ENCODE results near the gene MED20.

MED20 gene, protein sequence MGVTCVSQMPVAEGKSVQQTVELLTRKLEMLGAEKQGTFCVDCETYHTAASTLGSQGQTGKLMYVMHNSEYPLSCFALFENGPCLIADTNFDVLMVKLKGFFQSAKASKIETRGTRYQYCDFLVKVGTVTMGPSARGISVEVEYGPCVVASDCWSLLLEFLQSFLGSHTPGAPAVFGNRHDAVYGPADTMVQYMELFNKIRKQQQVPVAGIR

DNA sequence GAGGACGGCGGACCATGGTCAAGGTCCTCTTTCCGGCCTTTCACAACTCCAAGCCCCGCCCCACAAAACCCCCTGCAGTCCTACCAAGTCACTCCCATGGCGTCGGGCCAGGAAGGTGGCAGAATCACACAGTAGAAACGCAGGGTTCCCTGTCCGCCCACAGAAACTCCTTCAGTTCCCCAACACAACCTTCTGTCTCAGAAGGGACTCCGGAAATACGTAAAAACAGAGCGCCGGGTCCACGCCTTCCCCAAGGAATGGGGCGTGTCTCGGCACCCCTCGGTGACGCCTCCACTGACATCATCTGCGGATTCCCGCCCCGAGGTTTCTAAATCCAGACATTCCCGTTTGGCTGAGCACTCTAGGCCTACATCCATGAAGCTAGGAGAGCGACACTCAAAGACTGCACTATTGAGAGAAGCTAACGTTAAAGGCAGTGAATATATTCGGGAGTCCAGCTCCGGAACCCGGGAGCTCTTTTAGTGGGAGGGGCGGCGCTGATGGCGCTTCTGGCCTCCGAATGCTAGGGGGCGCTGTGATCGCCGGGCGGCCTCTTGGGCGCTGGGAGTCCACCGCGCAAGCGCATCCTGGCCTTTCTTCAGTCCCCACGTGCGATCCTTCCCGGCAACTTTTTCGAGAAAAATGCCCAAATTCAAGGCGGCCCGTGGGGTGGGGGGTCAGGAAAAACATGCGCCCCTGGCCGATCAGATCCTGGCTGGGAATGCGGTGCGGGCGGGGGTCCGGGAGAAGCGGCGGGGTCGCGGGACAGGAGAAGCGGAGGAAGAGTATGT, at the start of gene MED20, which contains the start of gene BYSL:
TSS of gene MED20 (minus strand) at position 219 of the 791 bp plus-strand sequence. CDS start at position 98, 121 bp downstream.
TSS of gene BYSL (plus strand) at position 579 of the 791 bp plus-strand sequence. CDS start at position 643, 64 bp downstream.
- Mint-ChIP-seq H3K36me3 (peaks cover 20% of the 10 kb centered on the region), H3K27me3 (no peaks in the 10 kb centered on the region), H3K27ac (peak within 1 kb of the TSS; percentile 97), H3K4me1 (peaks cover 57% of the 10 kb centered on the region), H3K9me3 (no peaks in the 10 kb centered on the region), H3K4me3 (peak within 1 kb of the TSS; percentile 99)
- peak; percentile 98 for ATAC-seq

- Mint-ChIP-seq H3K36me3 (no peaks in the 10 kb centered on the region), H3K9me3 (no peaks in the 10 kb centered on the region), H3K4me1 (peaks cover 40% of the 10 kb centered on the region), H3K4me3 (no peak overlapping the region), H3K27me3 (no peaks in the 10 kb centered on the region), H3K27ac (peak overlapping the region; percentile 64)
- no peak for ATAC-seq
Measured at GRCh38 chr6:41970436-41970846, 49.5 kb upstream of the MED20 start.

- H3K27me3 Mint-ChIP-seq: no peaks in the 10 kb centered on the region
- H3K9me3 Mint-ChIP-seq: no peaks in the 10 kb centered on the region
- peaks cover 39% of the 10 kb centered on the region for H3K4me1 Mint-ChIP-seq
- H3K36me3 Mint-ChIP-seq: no peaks in the 10 kb centered on the region
- H3K27ac Mint-ChIP-seq: no peak overlapping the region
- no peak for ATAC-seq
- no peak overlapping the region for H3K4me3 Mint-ChIP-seq
Measured at GRCh38 chr6:41967312-41968287, 46.7 kb upstream of the MED20 start.

DNA sequence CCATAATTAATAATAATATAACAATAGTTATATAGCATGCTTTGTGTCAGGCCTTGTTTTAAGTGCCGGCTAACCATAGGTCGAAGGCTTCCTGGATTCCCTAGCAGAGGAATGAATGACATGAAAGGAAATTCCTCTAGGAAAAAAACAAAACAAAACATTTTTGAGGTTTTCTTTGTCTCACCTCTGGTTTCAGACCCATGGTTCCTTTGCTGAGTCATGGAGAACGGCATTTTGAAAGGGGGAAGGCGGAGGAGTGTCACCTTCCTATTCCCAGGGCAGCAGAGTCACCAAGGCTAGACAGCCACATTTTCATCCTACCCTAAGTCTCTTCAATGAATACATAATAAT, 46.0 kb upstream of the MED20 start:
- Mint-ChIP-seq H3K36me3 (no peaks in the 10 kb centered on the region), H3K9me3 (no peaks in the 10 kb centered on the region), H3K4me1 (peaks cover 42% of the 10 kb centered on the region), H3K27ac (no peak overlapping the region), H3K4me3 (no peak overlapping the region), H3K27me3 (no peaks in the 10 kb centered on the region)
- ATAC-seq: no peak

GRCh38 chr6:41966214-41966920, 45.4 kb upstream of the MED20 start:
- Mint-ChIP-seq H3K4me3 (no peak overlapping the region), H3K36me3 (peaks cover 6% of the 10 kb centered on the region), H3K27me3 (no peaks in the 10 kb centered on the region), H3K4me1 (peaks cover 47% of the 10 kb centered on the region), H3K27ac (no peak overlapping the region), H3K9me3 (no peaks in the 10 kb centered on the region)
- ATAC-seq: no peak

GRCh38 chr6:41965429-41966213, 44.7 kb upstream of the MED20 start:
- Mint-ChIP-seq H3K9me3 (no peaks in the 10 kb centered on the region), H3K36me3 (peaks cover 6% of the 10 kb centered on the region), H3K4me1 (peaks cover 47% of the 10 kb centered on the region), H3K27me3 (no peaks in the 10 kb centered on the region), H3K4me3 (no peak overlapping the region), H3K27ac (no peak overlapping the region)
- ATAC-seq: no peak

DNA sequence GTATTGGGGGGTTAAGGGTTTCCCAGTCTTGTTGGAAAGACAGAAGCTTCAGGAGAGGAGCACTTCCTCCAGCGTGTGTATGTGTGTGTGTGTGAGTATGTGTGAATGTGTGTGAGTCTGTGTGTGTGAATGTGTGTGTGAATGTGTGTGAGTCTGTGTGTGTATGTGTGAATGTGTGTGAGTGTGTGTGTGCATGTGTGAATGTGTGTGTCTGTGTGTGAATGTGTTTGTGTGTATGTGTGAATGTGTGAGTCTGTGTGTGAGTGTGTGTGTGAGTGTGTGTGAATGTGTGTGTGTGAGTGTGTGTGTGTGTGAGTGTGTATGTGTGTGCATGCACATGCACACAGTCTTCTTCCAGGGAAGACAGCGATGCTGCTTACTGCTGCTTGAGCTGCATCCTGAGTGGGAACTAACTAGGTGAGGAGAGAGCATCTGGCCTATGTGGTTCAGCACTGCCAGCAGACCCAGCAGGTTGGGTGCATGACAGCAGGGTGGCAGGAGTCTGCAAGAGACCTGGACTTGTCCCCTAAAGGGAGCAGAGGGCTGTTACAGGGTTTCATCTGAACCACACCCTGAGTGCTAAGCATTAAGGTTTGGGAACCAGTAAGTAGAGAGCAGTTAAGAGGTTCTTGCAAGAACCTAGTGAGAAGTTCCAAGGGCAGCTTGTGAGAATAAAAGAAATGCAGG, 43.4 kb upstream of the MED20 start:
- no peak for ATAC-seq
- Mint-ChIP-seq H3K9me3 (no peaks in the 10 kb centered on the region), H3K4me3 (no peak overlapping the region), H3K27me3 (no peaks in the 10 kb centered on the region), H3K4me1 (peaks cover 44% of the 10 kb centered on the region), H3K36me3 (peaks cover 6% of the 10 kb centered on the region), H3K27ac (peak overlapping the region; percentile 5)

GRCh38 chr6:41963371-41963770, 42.4 kb upstream of the MED20 start:
- no peak overlapping the region for H3K4me3 Mint-ChIP-seq

GRCh38 chr6:41960028-41960427, 39.1 kb upstream of the MED20 start:
- Mint-ChIP-seq H3K4me3 (no peak overlapping the region), H3K27ac (no peak overlapping the region), H3K4me1 (peaks cover 48% of the 10 kb centered on the region)

More at GRCh38 chr6:41963371-41963770, 42.4 kb upstream of the MED20 start:
- Mint-ChIP-seq H3K4me1 (peaks cover 52% of the 10 kb centered on the region), H3K27ac (peak overlapping the region; percentile 5), H3K36me3 (peaks cover 14% of the 10 kb centered on the region), H3K9me3 (no peaks in the 10 kb centered on the region), H3K27me3 (no peaks in the 10 kb centered on the region)
- no peak for ATAC-seq

GRCh38 chr6:41958022-41958856, 37.3 kb upstream of the MED20 start:
- no peaks in the 10 kb centered on the region for H3K9me3 Mint-ChIP-seq
- peaks cover 36% of the 10 kb centered on the region for H3K4me1 Mint-ChIP-seq
- peaks cover 15% of the 10 kb centered on the region for H3K36me3 Mint-ChIP-seq
- ATAC-seq: peak; percentile 85
- H3K27me3 Mint-ChIP-seq: no peaks in the 10 kb centered on the region
- H3K27ac Mint-ChIP-seq: peak overlapping the region; percentile 80
- H3K4me3 Mint-ChIP-seq: peak overlapping the region; percentile 5

More at GRCh38 chr6:41960028-41960427, 39.1 kb upstream of the MED20 start:
- Mint-ChIP-seq H3K27me3 (no peaks in the 10 kb centered on the region), H3K9me3 (no peaks in the 10 kb centered on the region), H3K36me3 (peaks cover 15% of the 10 kb centered on the region)
- ATAC-seq: no peak

DNA sequence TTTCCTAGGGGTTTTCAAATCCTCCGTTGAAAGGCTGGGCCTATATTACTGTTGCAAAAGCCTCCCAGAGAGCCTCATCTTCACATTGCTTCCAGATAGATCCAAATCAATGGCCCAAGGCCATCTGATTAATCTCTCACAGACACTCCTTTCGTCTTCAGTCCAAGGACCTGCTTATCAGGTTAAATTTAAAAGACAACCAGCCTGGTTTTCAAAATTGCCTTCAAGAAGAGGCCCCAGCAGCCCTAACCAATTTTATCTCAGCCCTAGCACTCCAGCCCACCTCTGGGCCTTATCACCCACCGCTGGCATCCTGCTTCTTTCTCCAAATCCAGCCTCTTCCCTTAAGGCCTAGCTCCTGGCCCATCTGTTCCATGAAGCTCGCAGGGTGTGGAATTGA, 36.2 kb upstream of the MED20 start:
- no peak for ATAC-seq
- Mint-ChIP-seq H3K4me3 (no peak overlapping the region), H3K27ac (no peak overlapping the region)

GRCh38 chr6:41955412-41955811, 34.5 kb upstream of the MED20 start:
- peaks cover 16% of the 10 kb centered on the region for H3K4me1 Mint-ChIP-seq
- no peaks in the 10 kb centered on the region for H3K27me3 Mint-ChIP-seq
- H3K27ac Mint-ChIP-seq: peak overlapping the region; percentile 48
- H3K36me3 Mint-ChIP-seq: peaks cover 9% of the 10 kb centered on the region
- no peaks in the 10 kb centered on the region for H3K9me3 Mint-ChIP-seq
- no peak for ATAC-seq
- no peak overlapping the region for H3K4me3 Mint-ChIP-seq

More for the DNA sequence above, 36.2 kb upstream of the MED20 start:
- Mint-ChIP-seq H3K9me3 (no peaks in the 10 kb centered on the region), H3K4me1 (peaks cover 30% of the 10 kb centered on the region), H3K27me3 (no peaks in the 10 kb centered on the region), H3K36me3 (peaks cover 15% of the 10 kb centered on the region)

DNA sequence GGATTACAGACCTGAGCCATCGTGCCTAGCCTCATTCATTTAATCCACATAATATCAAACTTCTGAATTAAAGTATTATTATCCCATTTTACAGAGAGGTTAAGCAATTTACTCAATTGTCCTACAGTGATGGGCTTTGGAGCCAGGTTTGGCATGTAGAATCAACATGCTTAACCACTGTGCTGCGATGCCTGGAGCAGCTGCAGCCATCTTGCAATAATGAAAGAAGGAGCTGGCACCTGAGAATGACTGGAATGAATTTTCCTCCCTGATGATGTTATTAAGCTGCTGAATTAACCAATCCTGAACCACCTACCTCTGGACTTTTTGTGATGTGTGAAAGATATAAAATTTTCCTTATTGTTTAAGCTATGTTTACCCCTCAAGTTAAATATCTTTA, 33.7 kb upstream of the MED20 start:
- Mint-ChIP-seq H3K4me3 (no peak overlapping the region), H3K36me3 (peaks cover 9% of the 10 kb centered on the region), H3K4me1 (peaks cover 16% of the 10 kb centered on the region), H3K9me3 (no peaks in the 10 kb centered on the region), H3K27me3 (no peaks in the 10 kb centered on the region), H3K27ac (peak overlapping the region; percentile 48)
- no peak for ATAC-seq
